ENCODE results near the gene PPP1R3G. TPM values are rescaled to one million over a fixed set of nuclear protein-coding genes. Genes with fewer than 3 reads are reported as not detected.

PPP1R3G gene
- total RNA-seq, 2 donors from 2014 or later, result 0.26 TPM; not detected in 1

DNA sequence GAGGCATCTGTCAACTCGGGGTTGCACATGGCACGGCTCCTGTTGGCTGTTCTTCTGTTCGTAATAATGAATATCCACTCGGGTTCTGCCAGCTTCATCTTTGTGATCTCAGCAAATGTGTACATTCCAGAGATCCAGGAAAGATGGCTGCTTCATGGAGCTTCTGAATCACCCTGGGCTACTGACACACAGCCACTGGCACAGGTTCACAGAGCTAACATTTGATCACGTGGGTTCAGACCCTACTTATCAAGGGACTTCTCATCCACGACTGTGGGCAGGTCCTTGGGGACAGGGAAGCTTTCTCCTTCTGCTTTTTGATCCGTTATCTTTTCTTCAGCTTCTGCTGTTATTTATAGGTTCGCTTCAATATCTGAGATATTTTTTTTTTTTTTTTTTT is 18.1 kb downstream of the PPP1R3G start:
- Histone ChIP-seq H3K9me3 (peaks cover 0 to 7% (median 0%) of the 10 kb centered on the region in 3 donors), H3K27me3 (no peaks in the 10 kb centered on the region), H3K36me3 (replicated peaks in 1 of 2; ENCODE audit: insufficient read depth in 1 of 2, low read depth in 2 of 2) (no peaks in the 10 kb centered on the region), H3K27ac (no peak overlapping the region), H3K4me3 (no peak overlapping the region), H3K4me1 (no peaks in the 10 kb centered on the region)
- ATAC-seq, result no peak
- intact Hi-C loops (cut with DNase I), result no loop called here
- DNase-seq, result no peak
- TF ChIP-seq, protein P1, sequence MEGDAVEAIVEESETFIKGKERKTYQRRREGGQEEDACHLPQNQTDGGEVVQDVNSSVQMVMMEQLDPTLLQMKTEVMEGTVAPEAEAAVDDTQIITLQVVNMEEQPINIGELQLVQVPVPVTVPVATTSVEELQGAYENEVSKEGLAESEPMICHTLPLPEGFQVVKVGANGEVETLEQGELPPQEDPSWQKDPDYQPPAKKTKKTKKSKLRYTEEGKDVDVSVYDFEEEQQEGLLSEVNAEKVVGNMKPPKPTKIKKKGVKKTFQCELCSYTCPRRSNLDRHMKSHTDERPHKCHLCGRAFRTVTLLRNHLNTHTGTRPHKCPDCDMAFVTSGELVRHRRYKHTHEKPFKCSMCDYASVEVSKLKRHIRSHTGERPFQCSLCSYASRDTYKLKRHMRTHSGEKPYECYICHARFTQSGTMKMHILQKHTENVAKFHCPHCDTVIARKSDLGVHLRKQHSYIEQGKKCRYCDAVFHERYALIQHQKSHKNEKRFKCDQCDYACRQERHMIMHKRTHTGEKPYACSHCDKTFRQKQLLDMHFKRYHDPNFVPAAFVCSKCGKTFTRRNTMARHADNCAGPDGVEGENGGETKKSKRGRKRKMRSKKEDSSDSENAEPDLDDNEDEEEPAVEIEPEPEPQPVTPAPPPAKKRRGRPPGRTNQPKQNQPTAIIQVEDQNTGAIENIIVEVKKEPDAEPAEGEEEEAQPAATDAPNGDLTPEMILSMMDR (IDR thresholded peaks at IDR 0.05), result no peak
- TF ChIP-seq POLR2A (IDR thresholded peaks at IDR 0.05), result no peak
- 78 to 88% methylated on average over 8 of the region's 8 CpGs for WGBS, 2 donors

DNA sequence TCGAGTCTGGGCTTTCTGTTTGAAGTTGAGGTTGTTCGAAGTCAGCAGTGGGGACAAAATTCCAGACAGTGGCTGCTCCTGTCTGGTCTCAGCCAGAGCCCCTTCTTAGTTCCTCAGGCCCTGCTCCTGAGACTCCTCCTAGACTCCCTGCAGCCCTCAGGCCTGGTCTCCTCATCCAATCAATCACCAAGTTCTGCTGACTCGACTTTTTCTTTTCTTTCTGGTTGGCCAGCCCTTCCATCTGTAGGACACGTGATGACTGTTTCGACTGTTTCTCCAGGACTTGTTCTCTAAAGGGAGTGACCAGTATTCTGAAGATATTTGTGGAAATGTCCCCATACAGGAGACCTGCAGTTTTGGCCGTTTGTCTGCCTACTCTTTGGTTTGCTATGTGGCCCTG is 19.5 kb downstream of the PPP1R3G start:
- DNase-seq, result no peak
- Histone ChIP-seq H3K27ac (no peak overlapping the region), H3K27me3 (no peaks in the 10 kb centered on the region), H3K9me3 (peaks cover 0 to 7% (median 0%) of the 10 kb centered on the region in 3 donors), H3K4me1 (no peaks in the 10 kb centered on the region), H3K36me3 (replicated peaks in 1 of 2; ENCODE audit: insufficient read depth in 1 of 2, low read depth in 2 of 2) (no peaks in the 10 kb centered on the region), H3K4me3 (no peak overlapping the region)
- intact Hi-C loops (cut with DNase I), result no loop called here
- 80 to 89% methylated on average over 6 of the region's 6 CpGs for WGBS, 2 donors
- TF ChIP-seq, protein P1 (IDR thresholded peaks at IDR 0.05), result no peak
- TF ChIP-seq POLR2A (IDR thresholded peaks at IDR 0.05), result no peak
- ATAC-seq, result no peak

DNA sequence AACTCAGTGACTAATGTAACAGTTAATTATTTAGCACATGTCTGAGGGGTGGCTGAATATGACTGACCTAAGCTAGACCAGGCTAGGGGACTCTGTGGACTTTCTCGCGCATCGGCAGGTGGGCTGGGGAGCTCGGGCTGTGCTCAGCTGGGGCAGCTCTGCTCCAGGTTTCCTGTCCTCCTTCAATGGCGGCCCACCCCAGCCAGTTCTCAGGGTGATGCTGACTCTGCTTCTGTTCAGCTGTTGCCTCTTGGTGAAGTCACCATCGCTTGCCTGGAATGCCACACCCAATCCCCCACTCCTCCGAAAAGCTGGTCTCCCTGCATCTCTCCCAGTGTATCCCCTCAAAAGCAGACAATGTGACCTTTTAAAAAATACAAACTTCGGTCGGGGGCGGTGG is 20.0 kb downstream of the PPP1R3G start:
- intact Hi-C loops (cut with DNase I), result no loop called here
- Histone ChIP-seq H3K4me3 (no peak overlapping the region), H3K4me1 (no peaks in the 10 kb centered on the region), H3K9me3 (peaks cover 0 to 7% (median 0%) of the 10 kb centered on the region in 3 donors), H3K27ac (no peak overlapping the region), H3K36me3 (replicated peaks in 1 of 2; ENCODE audit: insufficient read depth in 1 of 2, low read depth in 2 of 2) (no peaks in the 10 kb centered on the region), H3K27me3 (no peaks in the 10 kb centered on the region)
- no peak for ATAC-seq
- no peak for TF ChIP-seq POLR2A (IDR thresholded peaks at IDR 0.05)
- TF ChIP-seq, protein P1 (IDR thresholded peaks at IDR 0.05), result no peak
- DNase-seq, result no peak
- WGBS, 2 donors, result 94 to 100% methylated on average over 2 to 10 of the region's 10 CpGs

DNA sequence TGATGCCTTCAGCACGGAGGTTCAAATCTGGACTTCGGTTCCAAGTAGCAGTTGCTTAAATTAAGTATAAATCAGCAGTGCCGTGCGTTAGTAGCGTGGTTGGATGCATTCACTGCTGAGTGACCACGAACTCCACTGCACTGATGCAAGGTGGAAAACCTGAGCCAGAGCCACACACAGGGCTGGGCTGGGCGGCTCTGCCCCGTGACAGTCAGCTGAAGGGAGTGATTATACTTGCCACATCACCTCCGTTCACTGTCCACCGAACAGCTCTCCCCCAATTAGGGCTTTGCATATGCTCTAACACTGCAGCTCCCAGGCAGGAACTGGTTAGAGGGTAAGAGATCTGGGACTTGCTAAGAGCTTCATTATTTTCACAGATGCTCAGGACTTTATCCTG is 22.2 kb downstream of the PPP1R3G start:
- DNase-seq (no peak), ATAC-seq (no peak)
- Histone ChIP-seq H3K27ac (no peak overlapping the region), H3K27me3 (no peaks in the 10 kb centered on the region), H3K4me3 (no peak overlapping the region), H3K9me3 (peaks cover 0 to 7% (median 0%) of the 10 kb centered on the region in 3 donors), H3K4me1 (no peaks in the 10 kb centered on the region), H3K36me3 (replicated peaks in 1 of 2; ENCODE audit: insufficient read depth in 1 of 2, low read depth in 2 of 2) (no peaks in the 10 kb centered on the region)
- TF ChIP-seq POLR2A (IDR thresholded peaks at IDR 0.05), result no peak
- TF ChIP-seq, protein P1 (IDR thresholded peaks at IDR 0.05), result no peak
- intact Hi-C loops (cut with DNase I), result no loop called here
- WGBS, 2 donors, result 90 to 91% methylated on average over 10 of the region's 10 CpGs

DNA sequence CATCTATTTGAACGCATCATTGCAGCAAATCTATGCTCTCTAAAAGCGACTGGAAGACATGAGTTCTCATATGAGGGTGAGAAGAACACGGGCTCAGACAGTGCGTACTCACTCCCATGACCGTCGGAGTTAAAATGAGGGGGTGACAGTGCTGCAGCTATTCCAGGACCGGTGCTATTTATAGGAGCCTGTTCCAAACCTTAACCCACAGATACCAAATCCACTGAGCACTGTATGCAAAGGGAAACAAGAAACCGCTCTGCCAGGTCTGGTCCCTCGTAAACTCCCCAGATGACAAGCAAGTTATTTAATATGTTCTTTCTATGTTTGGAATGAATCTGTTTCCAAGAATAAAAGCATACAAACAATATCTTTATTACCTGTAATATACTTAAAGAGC is 22.9 kb downstream of the PPP1R3G start:
- Histone ChIP-seq H3K4me3 (no peak overlapping the region), H3K4me1 (no peaks in the 10 kb centered on the region), H3K27ac (no peak overlapping the region), H3K27me3 (no peaks in the 10 kb centered on the region), H3K36me3 (replicated peaks in 1 of 2; ENCODE audit: insufficient read depth in 1 of 2, low read depth in 2 of 2) (no peaks in the 10 kb centered on the region), H3K9me3 (peaks cover 0 to 7% (median 0%) of the 10 kb centered on the region in 3 donors)
- WGBS, 2 donors, result 76 to 80% methylated on average over 9 of the region's 9 CpGs
- TF ChIP-seq, protein P1 (IDR thresholded peaks at IDR 0.05), result no peak
- no peak for TF ChIP-seq POLR2A (IDR thresholded peaks at IDR 0.05)
- ATAC-seq (no peak), DNase-seq (no peak)
- intact Hi-C loops (cut with DNase I), result no loop called here

All from body of pancreas (tissue), 4 donors.